ENCODE data around the gene RNF152. TPM values are rescaled to one million over a fixed set of nuclear protein-coding genes. Genes with fewer than 3 reads are reported as not detected.
A peak's percentile ranks its signal among the peaks of the same experiment; 100 is the strongest.

RNF152 gene
- total and polyA plus RNA-seq, 5 donors from 2014 or later, result 0.39 TPM; not detected in 4

GRCh38 chr18:61855449-61856378 is 37.1 kb downstream of the RNF152 start:
- DNase-seq (no peak), ATAC-seq (ENCODE audit: low read depth in 2 of 2) (no peak)
- Mint-ChIP-seq H3K4me3 (no peak overlapping the region), H3K36me3 (no peaks in the 10 kb centered on the region), H3K4me1 (no peaks in the 10 kb centered on the region), H3K27ac (no peak overlapping the region), H3K9me3 (peaks cover 0 to 2% (median 0%) of the 10 kb centered on the region in 7 donors), H3K27me3 (peaks cover 10% of the 10 kb centered on the region)
- H3K27me3 ChIP-seq (ENCODE audit: control insufficient read depth, insufficient read depth, low read length), result no peaks in the 10 kb centered on the region
- no peaks in the 10 kb centered on the region for H3K36me3 ChIP-seq (ENCODE audit: control insufficient read depth, insufficient read depth, low read length)
- H3K4me1 ChIP-seq (ENCODE audit: control insufficient read depth, insufficient read depth, low read length, poor library complexity, severe bottlenecking), result no peaks in the 10 kb centered on the region
- H3K9me3 ChIP-seq (ENCODE audit: control insufficient read depth in 2 of 2, low read length in 2 of 2), result no peaks in the 10 kb centered on the region
- H3K27ac ChIP-seq (ENCODE audit: insufficient read depth, low read length, poor library complexity, severe bottlenecking), result no peak overlapping the region
- no peak overlapping the region for H3K4me3 ChIP-seq (ENCODE audit: low read depth, low read length)

DNA sequence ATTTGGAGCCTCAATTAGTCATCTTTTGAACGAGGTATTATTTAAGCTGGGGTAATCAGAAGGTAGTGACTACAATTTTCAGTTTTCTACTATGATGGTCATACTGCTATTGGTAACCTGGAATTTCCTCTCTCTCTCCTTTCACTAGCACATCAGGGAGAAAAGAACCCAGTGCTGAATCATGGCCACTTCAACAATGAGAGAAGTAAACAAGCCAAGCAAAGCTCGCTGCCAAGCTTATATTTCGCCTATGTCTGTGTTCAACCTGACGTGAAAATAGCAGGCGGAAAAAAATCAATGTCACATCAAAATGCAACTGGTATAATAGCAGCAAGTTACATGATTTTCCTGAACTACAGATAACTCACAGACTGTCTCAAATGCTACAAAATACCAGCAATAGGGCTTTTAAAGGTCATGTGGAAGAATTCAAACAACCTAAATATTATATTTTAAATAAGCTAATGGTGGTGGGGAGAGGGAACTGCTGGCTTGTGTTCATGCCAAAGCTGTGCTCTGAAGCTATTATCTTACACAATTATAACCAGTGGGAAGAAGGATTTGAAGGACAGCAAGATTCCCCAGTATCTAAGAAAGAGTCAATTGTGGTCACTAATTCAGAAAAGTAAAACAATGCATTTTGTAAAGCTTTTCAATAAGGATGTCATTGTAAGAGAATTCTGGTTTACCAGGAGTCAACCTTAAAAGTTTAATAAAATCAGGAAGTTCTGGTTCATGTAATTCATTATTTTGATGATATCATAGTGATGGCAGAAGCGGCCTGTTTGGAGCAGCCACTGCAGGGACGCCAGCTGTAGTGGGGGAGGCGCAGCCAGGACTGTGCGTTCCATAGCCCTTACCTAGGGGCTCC is 38.0 kb downstream of the RNF152 start:
- Histone ChIP-seq H3K4me3 (ENCODE audit: low read depth, low read length) (no peak overlapping the region), H3K9me3 (ENCODE audit: control insufficient read depth in 2 of 2, low read length in 2 of 2) (no peaks in the 10 kb centered on the region), H3K4me1 (ENCODE audit: control insufficient read depth, insufficient read depth, low read length, poor library complexity, severe bottlenecking) (no peaks in the 10 kb centered on the region), H3K36me3 (ENCODE audit: control insufficient read depth, insufficient read depth, low read length) (no peaks in the 10 kb centered on the region), H3K27ac (ENCODE audit: insufficient read depth, low read length, poor library complexity, severe bottlenecking) (no peak overlapping the region), H3K27me3 (ENCODE audit: control insufficient read depth, insufficient read depth, low read length) (no peaks in the 10 kb centered on the region)
- no peak for DNase-seq
- no peak overlapping the region for H3K4me3 Mint-ChIP-seq
- peaks cover 0 to 2% (median 0%) of the 10 kb centered on the region in 7 donors for H3K9me3 Mint-ChIP-seq
- H3K27me3 Mint-ChIP-seq, result peaks cover 13% of the 10 kb centered on the region
- no peak for ATAC-seq (ENCODE audit: low read depth in 2 of 2)
- H3K36me3 Mint-ChIP-seq, result no peaks in the 10 kb centered on the region
- H3K4me1 Mint-ChIP-seq, result no peaks in the 10 kb centered on the region
- no peak overlapping the region for H3K27ac Mint-ChIP-seq

GRCh38 chr18:61853855-61854254 is 39.0 kb downstream of the RNF152 start:
- H3K36me3 Mint-ChIP-seq, result no peaks in the 10 kb centered on the region
- no peak for ATAC-seq (ENCODE audit: low read depth in 2 of 2)

GRCh38 chr18:61852496-61852895 is 40.3 kb downstream of the RNF152 start:
- no peak for ATAC-seq (ENCODE audit: low read depth in 2 of 2)
- H3K4me1 Mint-ChIP-seq, result no peaks in the 10 kb centered on the region
- no peaks in the 10 kb centered on the region for H3K36me3 Mint-ChIP-seq
- Histone ChIP-seq H3K4me3 (ENCODE audit: low read depth, low read length) (no peak overlapping the region), H3K9me3 (ENCODE audit: control insufficient read depth in 2 of 2, low read length in 2 of 2) (no peaks in the 10 kb centered on the region), H3K27ac (ENCODE audit: insufficient read depth, low read length, poor library complexity, severe bottlenecking) (no peak overlapping the region), H3K36me3 (ENCODE audit: control insufficient read depth, insufficient read depth, low read length) (no peaks in the 10 kb centered on the region), H3K4me1 (ENCODE audit: control insufficient read depth, insufficient read depth, low read length, poor library complexity, severe bottlenecking) (no peaks in the 10 kb centered on the region), H3K27me3 (ENCODE audit: control insufficient read depth, insufficient read depth, low read length) (no peaks in the 10 kb centered on the region)
- peaks cover 13% of the 10 kb centered on the region for H3K27me3 Mint-ChIP-seq
- no peak for DNase-seq
- no peak overlapping the region for H3K27ac Mint-ChIP-seq
- no peak overlapping the region for H3K4me3 Mint-ChIP-seq
- peaks cover 0 to 1% (median 0%) of the 10 kb centered on the region in 7 donors for H3K9me3 Mint-ChIP-seq

More at GRCh38 chr18:61853855-61854254, 39.0 kb downstream of the RNF152 start:
- Mint-ChIP-seq H3K4me1 (no peaks in the 10 kb centered on the region), H3K27me3 (peaks cover 13% of the 10 kb centered on the region), H3K27ac (no peak overlapping the region), H3K4me3 (no peak overlapping the region), H3K9me3 (peaks cover 0 to 2% (median 0%) of the 10 kb centered on the region in 7 donors)
- DNase-seq, result no peak
- H3K36me3 ChIP-seq (ENCODE audit: control insufficient read depth, insufficient read depth, low read length), result no peaks in the 10 kb centered on the region
- no peaks in the 10 kb centered on the region for H3K27me3 ChIP-seq (ENCODE audit: control insufficient read depth, insufficient read depth, low read length)
- H3K4me1 ChIP-seq (ENCODE audit: control insufficient read depth, insufficient read depth, low read length, poor library complexity, severe bottlenecking), result no peaks in the 10 kb centered on the region
- no peak overlapping the region for H3K4me3 ChIP-seq (ENCODE audit: low read depth, low read length)
- no peaks in the 10 kb centered on the region for H3K9me3 ChIP-seq (ENCODE audit: control insufficient read depth in 2 of 2, low read length in 2 of 2)
- no peak overlapping the region for H3K27ac ChIP-seq (ENCODE audit: insufficient read depth, low read length, poor library complexity, severe bottlenecking)

- Mint-ChIP-seq H3K4me1 (peaks cover 0 to under 1% (median 0%) of the 10 kb centered on the region in 4 donors), H3K4me3 (no peak overlapping the region), H3K27me3 (peaks cover 13% of the 10 kb centered on the region), H3K9me3 (peaks cover 0 to 1% (median 0%) of the 10 kb centered on the region in 7 donors), H3K36me3 (no peaks in the 10 kb centered on the region), H3K27ac (no peak overlapping the region)
- no peaks in the 10 kb centered on the region for H3K9me3 ChIP-seq (ENCODE audit: control insufficient read depth in 2 of 2, low read length in 2 of 2)
- H3K27me3 ChIP-seq (ENCODE audit: control insufficient read depth, insufficient read depth, low read length), result no peaks in the 10 kb centered on the region
- DNase-seq (no peak), ATAC-seq (ENCODE audit: low read depth in 2 of 2) (no peak)
- H3K4me1 ChIP-seq (ENCODE audit: control insufficient read depth, insufficient read depth, low read length, poor library complexity, severe bottlenecking), result no peaks in the 10 kb centered on the region
- H3K27ac ChIP-seq (ENCODE audit: insufficient read depth, low read length, poor library complexity, severe bottlenecking), result no peak overlapping the region
- H3K36me3 ChIP-seq (ENCODE audit: control insufficient read depth, insufficient read depth, low read length), result no peaks in the 10 kb centered on the region
- H3K4me3 ChIP-seq (ENCODE audit: low read depth, low read length), result no peak overlapping the region
These were observed 40.8 kb downstream of the RNF152 start for GRCh38 chr18:61851940-61852451.

DNA sequence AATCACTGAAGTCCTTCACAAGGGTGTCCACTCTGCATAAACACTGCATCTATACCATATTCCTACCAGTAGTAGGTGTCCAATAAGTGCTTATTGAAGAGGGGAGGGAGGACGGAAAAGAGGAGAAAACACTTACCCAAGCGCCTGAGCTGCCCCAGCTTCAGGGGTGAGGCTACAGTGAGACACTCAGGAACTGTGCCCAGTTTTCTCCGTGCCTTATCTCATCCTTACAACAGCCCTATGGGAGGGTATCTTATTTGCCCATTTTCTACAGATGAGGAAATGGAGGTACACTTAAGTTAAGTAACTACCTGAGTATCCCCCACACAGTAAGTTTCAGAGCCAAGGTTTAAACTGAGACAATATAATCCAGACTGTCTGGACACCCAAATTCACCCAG is 41.5 kb downstream of the RNF152 start:
- H3K36me3 Mint-ChIP-seq, result no peaks in the 10 kb centered on the region
- no peak overlapping the region for H3K4me3 Mint-ChIP-seq
- H3K9me3 ChIP-seq (ENCODE audit: control insufficient read depth in 2 of 2, low read length in 2 of 2), result no peaks in the 10 kb centered on the region
- H3K27me3 ChIP-seq (ENCODE audit: control insufficient read depth, insufficient read depth, low read length), result no peaks in the 10 kb centered on the region
- no peak overlapping the region for H3K27ac ChIP-seq (ENCODE audit: insufficient read depth, low read length, poor library complexity, severe bottlenecking)
- no peak overlapping the region for H3K4me3 ChIP-seq (ENCODE audit: low read depth, low read length)
- H3K4me1 ChIP-seq (ENCODE audit: control insufficient read depth, insufficient read depth, low read length, poor library complexity, severe bottlenecking), result no peaks in the 10 kb centered on the region
- DNase-seq, result no peak
- peaks cover 0 to 4% (median 0%) of the 10 kb centered on the region in 7 donors for H3K9me3 Mint-ChIP-seq
- peaks cover 8% of the 10 kb centered on the region for H3K27me3 Mint-ChIP-seq
- H3K4me1 Mint-ChIP-seq, result peaks cover 0 to 2% (median 0%) of the 10 kb centered on the region in 4 donors
- no peaks in the 10 kb centered on the region for H3K36me3 ChIP-seq (ENCODE audit: control insufficient read depth, insufficient read depth, low read length)
- peak overlapping the region in 1 of 3 donors; percentile 29 for H3K27ac Mint-ChIP-seq
- no peak for ATAC-seq (ENCODE audit: low read depth in 2 of 2)

- Histone ChIP-seq H3K36me3 (ENCODE audit: control insufficient read depth, insufficient read depth, low read length) (no peaks in the 10 kb centered on the region), H3K4me1 (ENCODE audit: control insufficient read depth, insufficient read depth, low read length, poor library complexity, severe bottlenecking) (no peaks in the 10 kb centered on the region), H3K27ac (ENCODE audit: insufficient read depth, low read length, poor library complexity, severe bottlenecking) (no peak overlapping the region), H3K27me3 (ENCODE audit: control insufficient read depth, insufficient read depth, low read length) (no peaks in the 10 kb centered on the region), H3K4me3 (ENCODE audit: low read depth, low read length) (no peak overlapping the region), H3K9me3 (ENCODE audit: control insufficient read depth in 2 of 2, low read length in 2 of 2) (no peaks in the 10 kb centered on the region)
- Mint-ChIP-seq H3K4me3 (no peak overlapping the region), H3K27ac (no peak overlapping the region), H3K36me3 (no peaks in the 10 kb centered on the region), H3K4me1 (peaks cover 0 to 2% (median 0%) of the 10 kb centered on the region in 4 donors), H3K9me3 (peaks cover 0 to 6% (median 0%) of the 10 kb centered on the region in 7 donors), H3K27me3 (peaks cover 4% of the 10 kb centered on the region)
- DNase-seq (no peak), ATAC-seq (ENCODE audit: low read depth in 2 of 2) (no peak)
These were observed 42.1 kb downstream of the RNF152 start for GRCh38 chr18:61850756-61851155.
